SK-N-SH (cell line): Measurements from ENCODE around the gene FRS2. TPM values are rescaled to one million over a fixed set of nuclear protein-coding genes. Genes with fewer than 3 reads are reported as not detected.

ENCODE experiments used
- CTCF ChIA-PET: fragments of 300-600, 350-600 bp; formaldehyde crosslinking; extraction: SDS; loops from one replicate; lab custom pipeline; 2021; lab: Yijun Ruan, JAX
- POLR2A ChIA-PET: fragments of 350-600 bp; sonication (Branson Sonifier 250); formaldehyde crosslinking; extraction: SDS; loops from one replicate; lab custom pipeline; 2020; ENCODE audit warnings: antibody characterized with exemption, inconsistent platforms; lab: Yijun Ruan, JAX
- DNase-seq: peaks from one replicate; pipeline ENCODE4 v3.0.0; 2012
- H2AFZ ChIP-seq: fragments of 200-600 bp; sonication (generic); 2 replicates; pipeline ENCODE4 v1.8.1; 2016; ENCODE audit warnings: antibody characterized with exemption, mild to moderate bottlenecking, low read depth
- H3F3A ChIP-seq: fragments of 200-600 bp; sonication (generic); replicated peaks from 2 replicates; pipeline ENCODE3; 2016; ENCODE audit warnings: antibody characterized with exemption, mild to moderate bottlenecking; ENCODE audit not compliant: insufficient read depth
- H3K27ac ChIP-seq, 2 experiments: fragments of 200-500 bp in 1 of 2; fragments of 200-600 bp in 1 of 2; sonication (Bioruptor generic) in 1 of 2; sonication (generic), shearing (Covaris generic) in 1 of 2; 2 replicates each; pipeline versions ENCODE4 v1.5.1 to v1.6.1; 2014 to 2016; ENCODE audit warnings: low read depth in 2 of 2, inconsistent platforms in 1 of 2, low read length in 1 of 2, mild to moderate bottlenecking in 1 of 2, mixed read lengths in 1 of 2
- H3K27me3 ChIP-seq: fragments of 200-600 bp; sonication (generic), shearing (Covaris generic); 2 replicates; pipeline ENCODE4 v1.6.1; 2016; ENCODE audit warnings: mixed run types; ENCODE audit not compliant: insufficient read depth
- H3K36me3 ChIP-seq, 2 experiments: fragments of 200-500 bp in 1 of 2; fragments of 200-600 bp in 1 of 2; sonication (Bioruptor generic) in 1 of 2; sonication (generic) in 1 of 2; replicated peaks in 1 of 2; 2 replicates each; pipeline versions ENCODE3 to v1.5.1; 2014 to 2016; ENCODE audit warnings: low read length in 1 of 2, mild to moderate bottlenecking in 1 of 2; ENCODE audit not compliant: insufficient read depth in 2 of 2, control insufficient read depth in 1 of 2
- H3K4me1 ChIP-seq, 2 experiments: fragments of 200-500 bp in 1 of 2; fragments of 200-600 bp in 1 of 2; sonication (Bioruptor generic) in 1 of 2; sonication (generic), shearing (Covaris generic) in 1 of 2; 2 replicates each; pipeline versions ENCODE4 v1.5.1 to v1.6.1; 2014 to 2016; ENCODE audit warnings: low read depth in 1 of 2, low read length in 1 of 2, mixed run types in 1 of 2; ENCODE audit not compliant: insufficient read depth in 2 of 2, control insufficient read depth in 1 of 2
- H3K4me2 ChIP-seq: fragments of 200-600 bp; sonication (generic), shearing (Covaris generic); 2 replicates; pipeline ENCODE4 v1.6.1; 2017; ENCODE audit warnings: mixed run types
- H3K4me3 ChIP-seq, 2 experiments: fragments of 200-500 bp in 1 of 2; fragments of 200-600 bp in 1 of 2; sonication (Bioruptor generic) in 1 of 2; sonication (generic), shearing (Covaris generic) in 1 of 2; 2 replicates each; pipeline versions ENCODE4 v1.5.1 to v1.8.1; 2014 to 2016; ENCODE audit warnings: low read depth in 2 of 2, inconsistent platforms in 1 of 2, low read length in 1 of 2, mild to moderate bottlenecking in 1 of 2, mixed read lengths in 1 of 2, moderate library complexity in 1 of 2
- H3K79me2 ChIP-seq: fragments of 200-600 bp; sonication (generic); 2 replicates; pipeline ENCODE4 v1.8.1; 2017; ENCODE audit warnings: mild to moderate bottlenecking; ENCODE audit not compliant: insufficient read depth
- H3K9ac ChIP-seq: fragments of 200-600 bp; sonication (generic); 2 replicates; pipeline ENCODE4 v1.6.1; 2017; ENCODE audit warnings: mixed run types
- H3K9me2 ChIP-seq: fragments of 200-600 bp; sonication (generic); 2 replicates; pipeline ENCODE4 v1.6.1; 2017; ENCODE audit warnings: mixed run types
- H3K9me3 ChIP-seq: fragments of 200-600 bp; sonication (generic); 2 replicates; pipeline ENCODE4 v1.6.1; 2017; ENCODE audit warnings: mixed run types, mild to moderate bottlenecking, moderate library complexity
- H4K20me1 ChIP-seq: fragments of 200-600 bp; sonication (generic); 2 replicates; pipeline ENCODE4 v1.6.1; 2017; ENCODE audit warnings: mild to moderate bottlenecking, mixed run types; ENCODE audit not compliant: insufficient read depth
- FOSL2 ChIP-seq: IDR thresholded peaks from 2 replicates; pipeline ENCODE4 v1.4.0; 2012; ENCODE audit warnings: low read depth, mild to moderate bottlenecking, moderate library complexity, borderline replicate concordance
- FOXJ3 ChIP-seq: sonication (generic); formaldehyde crosslinking; IDR thresholded peaks from 2 replicates; pipeline ENCODE4 v1.5.1; 2020; ENCODE audit warnings: mild to moderate bottlenecking, missing genetic modification reagents
- FOXM1 ChIP-seq: IDR thresholded peaks from 2 replicates; pipeline ENCODE4 v1.4.0; 2012; ENCODE audit warnings: low read depth, mild to moderate bottlenecking
- IRF3 ChIP-seq: fragments of 150-350 bp; IDR thresholded peaks from 2 replicates; pipeline ENCODE4 v1.6.1; 2016; ENCODE audit warnings: mild to moderate bottlenecking, low read depth, low read length
- JUND ChIP-seq: IDR thresholded peaks from 2 replicates; pipeline ENCODE4 v1.4.0; 2012
- MAX ChIP-seq: IDR thresholded peaks from 2 replicates; pipeline ENCODE4 v1.4.0; 2012; ENCODE audit warnings: low read depth
- MXI1 ChIP-seq: IDR thresholded peaks from 2 replicates; pipeline ENCODE4 v1.6.1; 2012; ENCODE audit warnings: mild to moderate bottlenecking, low read depth, low read length, improper control_type of control experiment
- NRF1 ChIP-seq: IDR thresholded peaks from 2 replicates; pipeline ENCODE4 v1.6.1; 2012; ENCODE audit warnings: low read depth, mild to moderate bottlenecking, low read length
- POLR2AphosphoS5 ChIP-seq: IDR thresholded peaks from 2 replicates; pipeline ENCODE4 v1.6.1; 2012; ENCODE audit warnings: low read depth, low read length
- RAD21 ChIP-seq: IDR thresholded peaks from 2 replicates; pipeline ENCODE4 v1.6.1; 2012; ENCODE audit warnings: mild to moderate bottlenecking, low read length
- SIN3A ChIP-seq: IDR thresholded peaks from 2 replicates; pipeline ENCODE4 v1.6.1; 2012; ENCODE audit warnings: low read depth, mild to moderate bottlenecking, low read length, moderate library complexity, borderline replicate concordance
- TEAD4 ChIP-seq: IDR thresholded peaks from 2 replicates; pipeline ENCODE4 v1.4.0; 2012; ENCODE audit warnings: mild to moderate bottlenecking, borderline replicate concordance; ENCODE audit not compliant: insufficient read depth
- USF1 ChIP-seq: IDR thresholded peaks from 2 replicates; pipeline ENCODE4 v1.4.0; 2012; ENCODE audit warnings: low read depth, borderline replicate concordance
- USF2 ChIP-seq: fragments of 150-350 bp; IDR thresholded peaks from 2 replicates; pipeline ENCODE4 v1.6.1; 2017; ENCODE audit warnings: antibody characterized with exemption, low read length, low read depth, borderline replicate concordance
- WGBS: methylation state at CpG from one replicate; pipeline ENCODE4 v1.1.6; 2017; ENCODE audit warnings: low lambda C conversion rate; 5-methylcytosine and 5-hydroxymethylcytosine counted together
- polyA plus RNA-seq, 3 experiments: library from polyadenylated mRNA; depleted of rRNA; stranded (reverse); fragments of >200 nt; gene quantifications; 2 replicates each; pipeline ENCODE4 v1.2.3, GENCODE V29; 2012
- small RNA-seq, 7 experiments: library from RNA; depleted of rRNA; stranded (forward); fragments of <200 nt; gene quantifications; one replicate each; pipeline ENCODE3, GENCODE V24; 2012
- TF ChIP-seq, protein P1 (sequence below): fragments of 200-600 bp; sonication (generic); IDR thresholded peaks from 2 replicates; pipeline ENCODE4 v1.6.1; 2017; ENCODE audit warnings: antibody characterized with exemption, mild to moderate bottlenecking, moderate library complexity

Gene FRS2
- polyA plus RNA-seq, 1 of the 3 experiments (the other 2 are of a cell fraction), result 7.1 TPM

GRCh38 chr12:69627501-69627900, 157.3 kb downstream of the FRS2 start:
- POLR2A ChIA-PET, result no interaction called here
- Histone ChIP-seq H4K20me1 (no peaks in the 10 kb centered on the region), H3K36me3 (no peaks in the 10 kb centered on the region), H3K9me3 (no peaks in the 10 kb centered on the region), H3K27me3 (no peaks in the 10 kb centered on the region; the same call in 1 of the 2 replicates), H3K9ac (no peak overlapping the region), H3F3A (no peaks in the 10 kb centered on the region), H2AFZ (no peak overlapping the region), H3K79me2 (no peaks in the 10 kb centered on the region), H3K27ac (no peak overlapping the region), H3K4me2 (no peak overlapping the region), H3K9me2 (no peaks in the 10 kb centered on the region), H3K4me3 (no peak overlapping the region), H3K4me1 (peaks cover 0 to 11% of the 10 kb centered on the region in 2 experiments; a peak in 1 of 4 replicates)
- 60% methylated on average over 5 of the region's 8 CpGs for WGBS
- CTCF ChIA-PET, result interaction anchor here (1.7 kb wide), 1 partner anchor 12 kb away, joined by 6 read pairs; no protein-coding TSS in a partner anchor
- TF ChIP-seq FOXJ3 (CRISPR knock-in tag) (no peak), NRF1 (no peak), FOXM1 (no peak), USF1 (no peak), IRF3 (no peak), TEAD4 (no peak), POLR2AphosphoS5 (no peak), MAX (no peak), MXI1 (no peak), USF2 (no peak), JUND (no peak), RAD21 (no peak), FOSL2 (no peak), SIN3A (no peak)
- TF ChIP-seq, protein P1, sequence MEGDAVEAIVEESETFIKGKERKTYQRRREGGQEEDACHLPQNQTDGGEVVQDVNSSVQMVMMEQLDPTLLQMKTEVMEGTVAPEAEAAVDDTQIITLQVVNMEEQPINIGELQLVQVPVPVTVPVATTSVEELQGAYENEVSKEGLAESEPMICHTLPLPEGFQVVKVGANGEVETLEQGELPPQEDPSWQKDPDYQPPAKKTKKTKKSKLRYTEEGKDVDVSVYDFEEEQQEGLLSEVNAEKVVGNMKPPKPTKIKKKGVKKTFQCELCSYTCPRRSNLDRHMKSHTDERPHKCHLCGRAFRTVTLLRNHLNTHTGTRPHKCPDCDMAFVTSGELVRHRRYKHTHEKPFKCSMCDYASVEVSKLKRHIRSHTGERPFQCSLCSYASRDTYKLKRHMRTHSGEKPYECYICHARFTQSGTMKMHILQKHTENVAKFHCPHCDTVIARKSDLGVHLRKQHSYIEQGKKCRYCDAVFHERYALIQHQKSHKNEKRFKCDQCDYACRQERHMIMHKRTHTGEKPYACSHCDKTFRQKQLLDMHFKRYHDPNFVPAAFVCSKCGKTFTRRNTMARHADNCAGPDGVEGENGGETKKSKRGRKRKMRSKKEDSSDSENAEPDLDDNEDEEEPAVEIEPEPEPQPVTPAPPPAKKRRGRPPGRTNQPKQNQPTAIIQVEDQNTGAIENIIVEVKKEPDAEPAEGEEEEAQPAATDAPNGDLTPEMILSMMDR, result no peak
- no peak for DNase-seq

Small RNA genes within 50 kb of the gene (small RNA-seq; reads per million reads assigned to genes)
- 0 to 2.0 (median 0) reads per million in 7 experiments for gene MIR3913-1

Other genes starting within 250 kb of the FRS2 start
- 46.2 and 84.1 TPM in 2 replicates for gene CPSF6, start 230.8 kb upstream of the FRS2 start, polyA plus RNA-seq (2012; rRNA removed)
- not detected in 2 replicates for gene LYZ, start 122.0 kb upstream of the FRS2 start, polyA plus RNA-seq (2012; rRNA removed)
- gene YEATS4, start 110.6 kb upstream of the FRS2 start, polyA plus RNA-seq (2012; rRNA removed), result 11.4 and 13.2 TPM in 2 replicates
- gene CCT2, start 115.1 kb downstream of the FRS2 start, polyA plus RNA-seq (2012; rRNA removed), result 181 and 242 TPM in 2 replicates
- gene LRRC10, start 140.5 kb downstream of the FRS2 start, polyA plus RNA-seq (2012; rRNA removed), result not detected in 2 replicates
- 0.48 and 0.75 TPM in 2 replicates for gene BEST3, start 228.9 kb downstream of the FRS2 start, polyA plus RNA-seq (2012; rRNA removed)